ENCODE results near the gene NDUFV1.
A peak's percentile ranks its signal among the peaks of the same experiment; 100 is the strongest.

The NDUFV1 gene

GRCh38 chr11:67646535-67647336 is 40.0 kb downstream of the NDUFV1 start:
- no peak for DNase-seq (ENCODE audit: low spot score)
- H3K23ac ChIP-seq (ENCODE audit: low read depth, low read length, poor library complexity), result peak overlapping the region; percentile 89
- H3K9me3 ChIP-seq (replicated peaks in 1 of 2; ENCODE audit: control insufficient read depth in 2 of 2, insufficient read depth in 1 of 2, low read depth in 1 of 2, low read length in 2 of 2), result peaks cover 0 to 5% of the 10 kb centered on the region in 2 donors
- H3K4me2 ChIP-seq (ENCODE audit: insufficient read depth, low read length, poor library complexity, severe bottlenecking), result no peak overlapping the region
- peaks cover 0 to 11% of the 10 kb centered on the region in 2 donors for H3K4me1 ChIP-seq (ENCODE audit: control insufficient read depth in 2 of 2, insufficient read depth in 1 of 2, low read depth in 1 of 2, low read length in 2 of 2)
- H3K79me1 ChIP-seq (ENCODE audit: low read depth, low read length), result peaks cover 6% of the 10 kb centered on the region
- peak overlapping the region; percentile 96 for H2BK15ac ChIP-seq (ENCODE audit: low read length)
- H3K27ac ChIP-seq (replicated peaks; ENCODE audit: low read length), result no peak overlapping the region
- H2BK12ac ChIP-seq (ENCODE audit: low read length), result peak overlapping the region; percentile 73
- H2AK5ac ChIP-seq (ENCODE audit: low read depth, low read length), result peak overlapping the region; percentile 91
- H3K18ac ChIP-seq (ENCODE audit: low read length), result peak overlapping the region; percentile 80
- H2AFZ ChIP-seq (ENCODE audit: low read length), result no peak overlapping the region
- H3K4ac ChIP-seq (ENCODE audit: low read length), result no peak overlapping the region
- H3K14ac ChIP-seq (ENCODE audit: low read length), result peak overlapping the region; percentile 82
- H4K8ac ChIP-seq (ENCODE audit: low read depth, low read length), result no peak overlapping the region
- no peak overlapping the region for H3K4me3 ChIP-seq (ENCODE audit: low read length in 2 of 2)
- no peak overlapping the region for H4K91ac ChIP-seq (ENCODE audit: low read depth, low read length, poor library complexity)
- no peak overlapping the region for H2BK5ac ChIP-seq (ENCODE audit: low read length)
- no peak overlapping the region for H3K9ac ChIP-seq (ENCODE audit: low read depth, low read length, poor library complexity)
- H2BK120ac ChIP-seq (ENCODE audit: low read depth, low read length), result no peak overlapping the region
- no CpG with 5 or more reads among the region's 24 CpGs for WGBS, 2 donors (ENCODE audit: extremely low coverage in 2 of 2, insufficient read length in 2 of 2, insufficient replicate concordance in 1 of 2)
- H3K36me3 ChIP-seq (replicated peaks in 1 of 2; ENCODE audit: control insufficient read depth in 2 of 2, insufficient read depth in 2 of 2, low read length in 2 of 2), result peaks cover 0 to 3% of the 10 kb centered on the region in 2 donors
- peaks cover 0 to 5% (median 3%) of the 10 kb centered on the region in 3 experiments for H3K27me3 ChIP-seq (ENCODE audit: control insufficient read depth in 3 of 3, insufficient read depth in 3 of 3, low read depth in 1 of 3, low read length in 3 of 3)

DNA sequence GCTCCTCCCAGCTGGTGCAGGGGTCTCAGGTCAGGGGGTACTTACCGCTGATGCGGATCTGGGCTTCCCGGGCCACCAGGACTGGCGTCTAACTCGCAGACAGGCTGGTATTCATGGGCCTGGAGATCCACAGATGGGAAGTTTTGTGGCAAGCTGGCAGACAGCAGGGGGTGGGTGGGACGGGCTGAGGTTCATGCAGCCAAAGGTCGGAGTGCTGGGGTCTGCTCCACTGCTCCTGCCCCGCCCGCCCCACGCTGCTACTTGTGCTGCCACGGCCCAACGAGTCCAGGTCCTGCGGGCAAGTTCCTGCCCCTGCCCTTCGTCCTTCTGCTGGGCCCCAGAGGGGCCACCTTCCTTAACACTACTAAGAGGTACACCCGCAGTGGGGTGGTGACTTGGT is 40.7 kb downstream of the NDUFV1 start:
- peak overlapping the region; percentile 34 for H3K23ac ChIP-seq (ENCODE audit: low read depth, low read length, poor library complexity)
- no CpG with 5 or more reads among the region's 15 CpGs for WGBS, 2 donors (ENCODE audit: extremely low coverage in 2 of 2, insufficient read length in 2 of 2, insufficient replicate concordance in 1 of 2)
- peak overlapping the region; percentile 73 for H2AK5ac ChIP-seq (ENCODE audit: low read depth, low read length)
- no peak overlapping the region for H3K14ac ChIP-seq (ENCODE audit: low read length)
- H2BK5ac ChIP-seq (ENCODE audit: low read length), result no peak overlapping the region
- no peak overlapping the region for H3K9ac ChIP-seq (ENCODE audit: low read depth, low read length, poor library complexity)
- H2BK12ac ChIP-seq (ENCODE audit: low read length), result no peak overlapping the region
- H3K79me1 ChIP-seq (ENCODE audit: low read depth, low read length), result peaks cover 6% of the 10 kb centered on the region
- peaks cover 0 to 3% of the 10 kb centered on the region in 2 donors for H3K36me3 ChIP-seq (replicated peaks in 1 of 2; ENCODE audit: control insufficient read depth in 2 of 2, insufficient read depth in 2 of 2, low read length in 2 of 2)
- H2AFZ ChIP-seq (ENCODE audit: low read length), result no peak overlapping the region
- H3K27ac ChIP-seq (replicated peaks; ENCODE audit: low read length), result no peak overlapping the region
- peaks cover 0 to 5% of the 10 kb centered on the region in 2 donors for H3K9me3 ChIP-seq (replicated peaks in 1 of 2; ENCODE audit: control insufficient read depth in 2 of 2, insufficient read depth in 1 of 2, low read depth in 1 of 2, low read length in 2 of 2)
- peaks cover 0 to 5% (median 3%) of the 10 kb centered on the region in 3 experiments for H3K27me3 ChIP-seq (ENCODE audit: control insufficient read depth in 3 of 3, insufficient read depth in 3 of 3, low read depth in 1 of 3, low read length in 3 of 3)
- DNase-seq (ENCODE audit: low spot score), result no peak
- H3K4me3 ChIP-seq (ENCODE audit: low read length in 2 of 2), result no peak overlapping the region
- no peak overlapping the region for H3K4me2 ChIP-seq (ENCODE audit: insufficient read depth, low read length, poor library complexity, severe bottlenecking)
- H2BK120ac ChIP-seq (ENCODE audit: low read depth, low read length), result no peak overlapping the region
- H4K91ac ChIP-seq (ENCODE audit: low read depth, low read length, poor library complexity), result no peak overlapping the region
- H2BK15ac ChIP-seq (ENCODE audit: low read length), result peak overlapping the region; percentile 3
- H3K4ac ChIP-seq (ENCODE audit: low read length), result no peak overlapping the region
- H3K18ac ChIP-seq (ENCODE audit: low read length), result peak overlapping the region; percentile 45
- H4K8ac ChIP-seq (ENCODE audit: low read depth, low read length), result no peak overlapping the region
- peaks cover 0 to 11% of the 10 kb centered on the region in 2 donors for H3K4me1 ChIP-seq (ENCODE audit: control insufficient read depth in 2 of 2, insufficient read depth in 1 of 2, low read depth in 1 of 2, low read length in 2 of 2)

GRCh38 chr11:67648140-67648795 is 41.5 kb downstream of the NDUFV1 start:
- no peak overlapping the region for H3K4me2 ChIP-seq (ENCODE audit: insufficient read depth, low read length, poor library complexity, severe bottlenecking)
- H3K4me3 ChIP-seq (ENCODE audit: low read length in 2 of 2), result no peak overlapping the region
- DNase-seq (ENCODE audit: low spot score), result no peak
- peaks cover 0 to 3% of the 10 kb centered on the region in 2 donors for H3K36me3 ChIP-seq (replicated peaks in 1 of 2; ENCODE audit: control insufficient read depth in 2 of 2, insufficient read depth in 2 of 2, low read length in 2 of 2)
- peaks cover 0 to 11% of the 10 kb centered on the region in 2 donors for H3K4me1 ChIP-seq (ENCODE audit: control insufficient read depth in 2 of 2, insufficient read depth in 1 of 2, low read depth in 1 of 2, low read length in 2 of 2)
- WGBS, 2 donors (ENCODE audit: extremely low coverage in 2 of 2, insufficient read length in 2 of 2, insufficient replicate concordance in 1 of 2), result no CpG with 5 or more reads among the region's 12 CpGs
- H3K9me3 ChIP-seq (replicated peaks in 1 of 2; ENCODE audit: control insufficient read depth in 2 of 2, insufficient read depth in 1 of 2, low read depth in 1 of 2, low read length in 2 of 2), result peaks cover 0 to 5% of the 10 kb centered on the region in 2 donors
- no peak overlapping the region for H4K8ac ChIP-seq (ENCODE audit: low read depth, low read length)
- peak overlapping the region; percentile 97 for H2AK5ac ChIP-seq (ENCODE audit: low read depth, low read length)
- H3K23ac ChIP-seq (ENCODE audit: low read depth, low read length, poor library complexity), result no peak overlapping the region
- peak overlapping the region; percentile 78 for H2BK15ac ChIP-seq (ENCODE audit: low read length)
- peak overlapping the region; percentile 92 for H2BK120ac ChIP-seq (ENCODE audit: low read depth, low read length)
- H3K4ac ChIP-seq (ENCODE audit: low read length), result no peak overlapping the region
- peaks cover 6% of the 10 kb centered on the region for H3K79me1 ChIP-seq (ENCODE audit: low read depth, low read length)
- H2BK5ac ChIP-seq (ENCODE audit: low read length), result peak overlapping the region; percentile 53
- H3K27ac ChIP-seq (replicated peaks; ENCODE audit: low read length), result no peak overlapping the region
- H2BK12ac ChIP-seq (ENCODE audit: low read length), result peak overlapping the region; percentile 86
- peaks cover 0 to 5% (median 3%) of the 10 kb centered on the region in 3 experiments for H3K27me3 ChIP-seq (ENCODE audit: control insufficient read depth in 3 of 3, insufficient read depth in 3 of 3, low read depth in 1 of 3, low read length in 3 of 3)
- peak overlapping the region; percentile 85 for H3K18ac ChIP-seq (ENCODE audit: low read length)
- no peak overlapping the region for H2AFZ ChIP-seq (ENCODE audit: low read length)
- peak overlapping the region; percentile 15 for H3K9ac ChIP-seq (ENCODE audit: low read depth, low read length, poor library complexity)
- H4K91ac ChIP-seq (ENCODE audit: low read depth, low read length, poor library complexity), result no peak overlapping the region
- no peak overlapping the region for H3K14ac ChIP-seq (ENCODE audit: low read length)
